Suprapubic skin (tissue), 4 donors: ENCODE measurements around the gene HNMT.

Experiments used
- EP300 ChIP-seq: sonication (generic); formaldehyde crosslinking; IDR thresholded peaks from one replicate; pipeline ENCODE4 v1.6.1; 2017; ENCODE audit warnings: antibody characterized with exemption
- POLR2AphosphoS5 ChIP-seq, 3 donors: sonication (generic); formaldehyde crosslinking; IDR thresholded peaks; one replicate each; pipeline ENCODE4 v1.6.1; 2017; ENCODE audit warnings: antibody characterized with exemption in 3 of 3
- TF ChIP-seq, protein P1 (sequence below), 2 donors: fragments of 200-600 bp in 1 of 2; fragments of 450-650 bp in 1 of 2; sonication (generic) in 1 of 2; IDR thresholded peaks; one replicate each; pipeline ENCODE4 v1.5.1; 2016 to 2019; ENCODE audit warnings: antibody characterized with exemption in 2 of 2, mild to moderate bottlenecking in 1 of 2, moderate library complexity in 1 of 2

DNA sequence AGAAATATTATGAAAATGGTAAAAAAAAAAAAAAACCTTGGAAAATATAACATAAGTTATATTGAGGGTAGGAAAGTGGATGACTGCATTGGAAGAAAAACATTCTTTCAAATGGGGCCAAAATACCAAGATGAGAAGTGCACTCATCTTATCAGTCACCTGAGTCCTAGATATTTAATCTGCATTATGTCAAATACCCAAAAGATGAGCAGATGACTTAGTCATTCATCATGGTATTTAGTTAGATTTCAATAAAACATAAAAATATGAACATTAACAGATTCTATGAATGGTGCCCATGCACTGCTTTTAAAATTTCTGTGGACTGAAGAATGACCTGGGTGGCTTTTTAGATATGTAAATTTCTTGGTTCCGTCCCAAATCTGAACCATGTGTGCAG, 56.9 kb downstream of the HNMT start:
- TF ChIP-seq, protein P1, sequence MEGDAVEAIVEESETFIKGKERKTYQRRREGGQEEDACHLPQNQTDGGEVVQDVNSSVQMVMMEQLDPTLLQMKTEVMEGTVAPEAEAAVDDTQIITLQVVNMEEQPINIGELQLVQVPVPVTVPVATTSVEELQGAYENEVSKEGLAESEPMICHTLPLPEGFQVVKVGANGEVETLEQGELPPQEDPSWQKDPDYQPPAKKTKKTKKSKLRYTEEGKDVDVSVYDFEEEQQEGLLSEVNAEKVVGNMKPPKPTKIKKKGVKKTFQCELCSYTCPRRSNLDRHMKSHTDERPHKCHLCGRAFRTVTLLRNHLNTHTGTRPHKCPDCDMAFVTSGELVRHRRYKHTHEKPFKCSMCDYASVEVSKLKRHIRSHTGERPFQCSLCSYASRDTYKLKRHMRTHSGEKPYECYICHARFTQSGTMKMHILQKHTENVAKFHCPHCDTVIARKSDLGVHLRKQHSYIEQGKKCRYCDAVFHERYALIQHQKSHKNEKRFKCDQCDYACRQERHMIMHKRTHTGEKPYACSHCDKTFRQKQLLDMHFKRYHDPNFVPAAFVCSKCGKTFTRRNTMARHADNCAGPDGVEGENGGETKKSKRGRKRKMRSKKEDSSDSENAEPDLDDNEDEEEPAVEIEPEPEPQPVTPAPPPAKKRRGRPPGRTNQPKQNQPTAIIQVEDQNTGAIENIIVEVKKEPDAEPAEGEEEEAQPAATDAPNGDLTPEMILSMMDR (IDR thresholded peaks at IDR 0.05) = no peak
- TF ChIP-seq EP300 (no peak), POLR2AphosphoS5 (IDR thresholded peaks at IDR 0.05) (no peak)
